MM.1S (cell line): ENCODE data around the gene PIEZO1.

Experiments
- DNase-seq: peaks from one replicate; pipeline ENCODE4 v3.0.0-alpha.2; 2015
- H2AFZ ChIP-seq: fragments of 300-600 bp; sonication (generic); 2 replicates; pipeline ENCODE4 v1.6.0; 2016; ENCODE audit warnings: antibody characterized with exemption, low read length
- H3F3A ChIP-seq: fragments of 300-600 bp; sonication (generic); 2 replicates; pipeline ENCODE4 v1.6.1; 2016; ENCODE audit warnings: mild to moderate bottlenecking, antibody characterized with exemption, low read length, moderate library complexity, mixed read lengths; ENCODE audit not compliant: insufficient read depth
- H3K27ac ChIP-seq: fragments of 300-600 bp; sonication (generic); 2 replicates; pipeline ENCODE4 v1.5.1; 2016; ENCODE audit warnings: mild to moderate bottlenecking, low read length
- H3K27me3 ChIP-seq: fragments of 300-600 bp; sonication (generic); replicated peaks from 2 replicates; pipeline ENCODE4 v1.6.0; 2016; ENCODE audit warnings: low read length; ENCODE audit not compliant: insufficient read depth
- H3K36me3 ChIP-seq: fragments of 300-600 bp; sonication (generic); replicated peaks from 2 replicates; pipeline ENCODE4 v1.6.1; 2016; ENCODE audit warnings: mild to moderate bottlenecking, low read length, mixed read lengths; ENCODE audit not compliant: insufficient read depth
- H3K4me1 ChIP-seq: fragments of 300-600 bp; sonication (generic); 2 replicates; pipeline ENCODE4 v1.6.1; 2016; ENCODE audit warnings: low read length, mixed read lengths
- H3K4me2 ChIP-seq: fragments of 300-600 bp; sonication (generic); 2 replicates; pipeline ENCODE4 v1.6.0; 2016; ENCODE audit warnings: low read depth, low read length
- H3K4me3 ChIP-seq: fragments of 300-600 bp; sonication (generic); 2 replicates; pipeline ENCODE4 v1.5.1; 2016; ENCODE audit warnings: low read length, mixed read lengths
- H3K79me2 ChIP-seq: fragments of 300-600 bp; sonication (generic); 2 replicates; pipeline ENCODE4 v1.6.1; 2016; ENCODE audit warnings: mixed run types, low read length, mixed read lengths
- H3K9ac ChIP-seq: fragments of 300-600 bp; sonication (generic); 2 replicates; pipeline ENCODE4 v1.6.1; 2016; ENCODE audit warnings: low read length, mixed read lengths
- H3K9me2 ChIP-seq: fragments of 300-600 bp; sonication (generic); replicated peaks from 2 replicates; pipeline ENCODE4 v1.6.1; 2016; ENCODE audit warnings: mild to moderate bottlenecking, low read length, mixed read lengths; ENCODE audit not compliant: insufficient read depth
- H3K9me3 ChIP-seq: fragments of 300-600 bp; sonication (generic); replicated peaks from 2 replicates; pipeline ENCODE4 v1.6.1; 2016; ENCODE audit warnings: mild to moderate bottlenecking, low read length, mixed read lengths; ENCODE audit not compliant: insufficient read depth
- H4K20me1 ChIP-seq: fragments of 300-600 bp; sonication (generic); 2 replicates; pipeline ENCODE4 v1.6.1; 2016; ENCODE audit warnings: mild to moderate bottlenecking, low read length, moderate library complexity, mixed read lengths; ENCODE audit not compliant: insufficient read depth
- CTCF ChIP-seq: fragments of 300-600 bp; sonication (generic); IDR thresholded peaks from 2 replicates; pipeline ENCODE4 v1.5.1; 2016; ENCODE audit warnings: antibody characterized with exemption, low read length, mixed read lengths
- EZH2 ChIP-seq: fragments of 300-600 bp; sonication (generic); optimal IDR thresholded peaks from 2 replicates; pipeline ENCODE3; 2017; ENCODE audit warnings: low read depth, mild to moderate bottlenecking, antibody characterized with exemption, low read length, mixed read lengths
- EZH2phosphoT487 ChIP-seq: fragments of 300-600 bp; sonication (generic); IDR thresholded peaks from 2 replicates; pipeline ENCODE4 v1.6.1; 2018; ENCODE audit warnings: antibody characterized with exemption, low read length

The PIEZO1 gene

GRCh38 chr16:88784074-88784855 is 755 bp downstream of the PIEZO1 start:
- peak overlapping the region; percentile 77 for H3K4me3 ChIP-seq
- H3K4me1 ChIP-seq: peaks cover 16% of the 10 kb centered on the region; the same call in 1 of the 2 replicates
- H3K27me3 ChIP-seq: no peaks in the 10 kb centered on the region
- H3K27ac ChIP-seq: peak overlapping the region; percentile 88; the same call in 1 of the 2 replicates
- no peaks in the 10 kb centered on the region for H3K9me2 ChIP-seq
- peak overlapping the region; percentile 89 for H3K4me2 ChIP-seq
- H3K9me3 ChIP-seq: no peaks in the 10 kb centered on the region
- TF ChIP-seq EZH2: no peak
- TF ChIP-seq CTCF: peak; percentile 38
- H3K9ac ChIP-seq: peak overlapping the region; percentile 77
- no peaks in the 10 kb centered on the region for H4K20me1 ChIP-seq
- H2AFZ ChIP-seq: no peak overlapping the region
- peak; percentile 35 for DNase-seq
- peaks cover 54% of the 10 kb centered on the region for H3K79me2 ChIP-seq
- peaks cover 21% of the 10 kb centered on the region for H3F3A ChIP-seq
- no peaks in the 10 kb centered on the region for H3K36me3 ChIP-seq

GRCh38 chr16:88783391-88784073 is 1.5 kb downstream of the PIEZO1 start:
- peaks cover 16% of the 10 kb centered on the region; the same call in 1 of the 2 replicates for H3K4me1 ChIP-seq

More at GRCh38 chr16:88783391-88784073, 1.5 kb downstream of the PIEZO1 start:
- peak; percentile 7 for DNase-seq
- Histone ChIP-seq H4K20me1 (no peaks in the 10 kb centered on the region), H3K4me3 (peak overlapping the region; percentile 77), H3K27me3 (no peaks in the 10 kb centered on the region), H3F3A (peaks cover 21% of the 10 kb centered on the region), H2AFZ (no peak overlapping the region), H3K36me3 (no peaks in the 10 kb centered on the region), H3K4me2 (peak overlapping the region; percentile 89), H3K79me2 (peaks cover 62% of the 10 kb centered on the region), H3K9me2 (no peaks in the 10 kb centered on the region), H3K9ac (peak overlapping the region; percentile 77), H3K9me3 (no peaks in the 10 kb centered on the region), H3K27ac (peak overlapping the region; percentile 88)
- no peak for TF ChIP-seq CTCF
- no peak for TF ChIP-seq EZH2
- TF ChIP-seq EZH2phosphoT487: no peak
